ENCODE results near the gene DCST1. TPM values are rescaled to one million over a fixed set of nuclear protein-coding genes. Genes with fewer than 3 reads are reported as not detected.

The DCST1 gene
- total and polyA plus RNA-seq, 2 donors (not counting 1 experiment from before 2014, with no cell fraction given) = 0.22 TPM; not detected in 1

DNA sequence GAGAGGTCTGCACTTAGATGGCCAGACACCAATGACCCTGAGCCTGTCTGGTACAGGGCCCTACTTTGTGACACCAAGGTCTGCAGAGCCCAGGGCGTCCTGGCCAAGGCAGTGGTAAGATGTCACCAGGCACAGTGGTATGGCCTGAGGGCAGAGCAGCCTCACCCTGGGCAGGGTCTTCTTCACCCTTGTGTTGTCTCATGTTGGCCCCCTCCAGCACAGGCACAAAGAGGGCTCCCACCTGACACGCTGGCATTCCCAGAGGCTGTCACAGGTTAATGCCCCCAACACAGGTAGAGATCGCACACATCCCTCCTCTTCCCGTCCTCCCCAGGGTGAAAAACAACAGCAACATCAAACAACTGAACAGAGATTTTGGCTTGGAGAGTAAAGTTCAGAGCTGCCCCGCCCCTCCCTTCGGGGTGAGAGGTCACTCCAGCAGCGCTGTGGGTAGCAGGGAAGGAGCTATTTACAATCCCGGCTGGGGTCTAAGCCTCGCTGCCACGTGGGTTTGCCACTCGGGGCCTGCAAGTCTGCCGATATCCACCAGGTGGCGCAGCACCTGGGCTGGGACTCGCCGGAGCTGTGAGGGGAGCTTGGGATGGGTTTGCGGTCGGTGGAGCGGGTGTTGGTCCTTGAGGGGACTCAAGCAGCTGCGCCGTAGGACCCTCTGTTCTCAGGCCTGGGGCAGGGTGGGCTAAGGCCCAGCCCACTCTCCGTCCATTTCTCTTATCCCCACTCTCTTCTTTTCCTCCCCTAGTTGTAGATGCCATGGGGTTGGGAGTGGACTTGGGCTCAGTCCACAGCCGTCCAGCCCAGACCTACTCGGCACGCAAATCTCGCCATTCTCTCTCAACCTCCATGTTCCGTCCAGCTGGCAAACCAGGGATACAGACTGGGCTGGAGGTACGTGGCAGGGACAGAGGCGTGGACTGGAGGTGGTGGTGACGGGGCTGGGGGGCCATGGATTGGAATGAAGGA, 57.7 kb downstream of the DCST1 start:
- intact Hi-C loops (cut with micrococcal nuclease) = loop anchor here (1.0 to 5.0 kb wide), 3 partner anchors 36 to 501 kb away; partner anchors contain the start of gene EFNA1
- H3K4me1 Mint-ChIP-seq = peaks cover 6% of the 10 kb centered on the region
- H3K9ac ChIP-seq (ENCODE audit: low read length) = no peak overlapping the region
- H3K9me3 ChIP-seq (ENCODE audit: control extremely low read depth in 1 of 3, control insufficient read depth in 2 of 3, insufficient read depth in 1 of 3, low read length in 2 of 3) = no peaks in the 10 kb centered on the region
- no peak overlapping the region for H3K27ac ChIP-seq (ENCODE audit: low read length in 2 of 2)
- H3K27ac Mint-ChIP-seq = no peak overlapping the region
- H3K27me3 ChIP-seq (replicated peaks in 1 of 4; ENCODE audit: control extremely low read depth in 1 of 4, control insufficient read depth in 3 of 4, insufficient read depth in 4 of 4, low read length in 3 of 4) = peaks cover 0 to 6% (median 1%) of the 10 kb centered on the region in 4 experiments
- no peaks in the 10 kb centered on the region for H3K36me3 ChIP-seq (replicated peaks in 1 of 2; ENCODE audit: control extremely low read depth in 1 of 2, control insufficient read depth in 1 of 2, extremely low read depth in 1 of 2, insufficient read depth in 2 of 2, low read length in 1 of 2)
- H3K4me3 ChIP-seq (ENCODE audit: control extremely low read depth in 1 of 5, extremely low read depth in 1 of 5, insufficient read depth in 1 of 5, low read depth in 2 of 5, low read length in 4 of 5) = no peak overlapping the region
- ATAC-seq (ENCODE audit: low read depth) (peak; percentile 91), DNase-seq (peak; percentile 86)
- H3K79me2 ChIP-seq (ENCODE audit: control insufficient read depth, insufficient read depth, low read length) = no peaks in the 10 kb centered on the region
- H3K9me3 Mint-ChIP-seq (ENCODE audit: insufficient read depth) = no peaks in the 10 kb centered on the region
- POLR2A ChIA-PET = interaction anchor here (0.6 to 1.7 kb wide), 3 partner anchors 45 to 82 kb away, joined by 3 to 9 read pairs (median 4); partner anchors contain the start of gene KRTCAP2
- peak overlapping the region; percentile 20 for H2AFZ ChIP-seq (ENCODE audit: insufficient read depth, low read depth, low read length, poor library complexity, severe bottlenecking)
- H4K20me1 ChIP-seq (ENCODE audit: control insufficient read depth, insufficient read depth, low read length, poor library complexity, severe bottlenecking) = peaks cover 6% of the 10 kb centered on the region
- H3K4me2 ChIP-seq (replicated peaks; ENCODE audit: low read depth, low read length, poor library complexity, severe bottlenecking) = peak overlapping the region; percentile 35
- peaks cover 12% of the 10 kb centered on the region for H3K27me3 Mint-ChIP-seq
- CTCF ChIA-PET = interaction anchor here (0.6 to 6.8 kb wide), 44 partner anchors 9 to 1419 kb away, joined by 3 to 307 read pairs (median 5); partner anchors contain the start of genes DPM3, EFNA3, EFNA4 and KRTCAP2
- WGBS (ENCODE audit: insufficient coverage) = 27% methylated on average over 14 of the region's 29 CpGs
- peaks cover 12 to 16% of the 10 kb centered on the region in 2 donors for H3K4me1 ChIP-seq (ENCODE audit: control insufficient read depth in 2 of 2, insufficient read depth in 2 of 2, low read length in 2 of 2)
- TF ChIP-seq EZH2 (IDR thresholded peaks at IDR 0.05; ENCODE audit: borderline replicate concordance, insufficient read depth, low read depth, low read length, poor library complexity, severe bottlenecking) = no peak
- TF ChIP-seq, protein P1, sequence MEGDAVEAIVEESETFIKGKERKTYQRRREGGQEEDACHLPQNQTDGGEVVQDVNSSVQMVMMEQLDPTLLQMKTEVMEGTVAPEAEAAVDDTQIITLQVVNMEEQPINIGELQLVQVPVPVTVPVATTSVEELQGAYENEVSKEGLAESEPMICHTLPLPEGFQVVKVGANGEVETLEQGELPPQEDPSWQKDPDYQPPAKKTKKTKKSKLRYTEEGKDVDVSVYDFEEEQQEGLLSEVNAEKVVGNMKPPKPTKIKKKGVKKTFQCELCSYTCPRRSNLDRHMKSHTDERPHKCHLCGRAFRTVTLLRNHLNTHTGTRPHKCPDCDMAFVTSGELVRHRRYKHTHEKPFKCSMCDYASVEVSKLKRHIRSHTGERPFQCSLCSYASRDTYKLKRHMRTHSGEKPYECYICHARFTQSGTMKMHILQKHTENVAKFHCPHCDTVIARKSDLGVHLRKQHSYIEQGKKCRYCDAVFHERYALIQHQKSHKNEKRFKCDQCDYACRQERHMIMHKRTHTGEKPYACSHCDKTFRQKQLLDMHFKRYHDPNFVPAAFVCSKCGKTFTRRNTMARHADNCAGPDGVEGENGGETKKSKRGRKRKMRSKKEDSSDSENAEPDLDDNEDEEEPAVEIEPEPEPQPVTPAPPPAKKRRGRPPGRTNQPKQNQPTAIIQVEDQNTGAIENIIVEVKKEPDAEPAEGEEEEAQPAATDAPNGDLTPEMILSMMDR (IDR thresholded peaks at IDR 0.05) = peak; percentile 97
- no peak overlapping the region for H3K4me3 Mint-ChIP-seq

Data from B cell (primary cell).